ENCODE measurements around the gene TMEM107.

The TMEM107 gene

DNA sequence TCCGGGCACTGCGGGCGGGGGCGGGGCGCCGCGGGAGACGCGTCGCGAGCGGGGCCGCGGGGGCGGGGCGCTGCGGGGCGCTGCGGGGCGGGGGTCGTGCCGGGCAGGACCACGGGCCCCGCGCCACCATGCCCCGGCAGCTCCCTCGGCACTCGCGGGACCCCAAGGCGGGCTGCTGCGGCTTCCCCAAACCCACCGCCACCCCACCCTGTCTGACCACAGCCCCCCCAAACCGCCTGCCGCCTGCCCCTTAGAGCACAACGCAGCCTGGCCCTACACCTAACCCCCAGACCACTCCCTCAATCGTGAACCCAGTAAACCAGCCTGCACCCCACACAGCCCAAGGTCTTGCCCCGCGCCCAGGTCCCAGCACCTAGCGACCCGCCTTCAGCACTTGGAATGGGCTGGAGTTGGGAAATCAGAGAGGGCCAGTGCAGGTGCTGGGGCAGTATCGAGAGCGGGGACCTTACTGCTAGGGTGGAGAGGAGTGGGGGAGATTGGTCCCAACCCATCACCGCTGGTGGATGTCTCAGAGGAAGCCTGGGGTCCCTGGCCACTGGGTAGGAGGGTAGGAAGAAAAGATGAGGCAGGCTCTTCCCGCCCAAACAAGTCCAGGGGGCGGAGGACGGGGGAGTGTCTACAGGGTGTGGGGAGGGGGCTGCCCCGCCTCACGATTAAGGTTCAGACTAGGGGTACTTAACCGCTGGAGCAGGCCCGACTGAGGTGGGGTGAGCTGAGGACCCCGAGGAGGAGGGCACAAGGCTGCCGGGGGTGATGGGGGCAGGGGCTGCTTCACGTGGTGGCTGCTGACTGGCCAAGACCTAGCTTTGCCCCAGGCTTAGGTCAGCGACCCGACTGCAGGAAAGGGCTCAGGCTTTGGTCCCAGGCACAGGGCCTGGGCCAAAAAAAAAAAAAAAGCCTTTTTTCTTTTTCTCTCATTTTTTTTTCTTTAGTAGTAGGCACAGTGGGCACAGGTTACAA is 12.9 kb downstream of the TMEM107 start:
- DNase-seq (ENCODE audit: extremely low read depth in 1 of 2, low read depth in 1 of 2) = no peak

DNA sequence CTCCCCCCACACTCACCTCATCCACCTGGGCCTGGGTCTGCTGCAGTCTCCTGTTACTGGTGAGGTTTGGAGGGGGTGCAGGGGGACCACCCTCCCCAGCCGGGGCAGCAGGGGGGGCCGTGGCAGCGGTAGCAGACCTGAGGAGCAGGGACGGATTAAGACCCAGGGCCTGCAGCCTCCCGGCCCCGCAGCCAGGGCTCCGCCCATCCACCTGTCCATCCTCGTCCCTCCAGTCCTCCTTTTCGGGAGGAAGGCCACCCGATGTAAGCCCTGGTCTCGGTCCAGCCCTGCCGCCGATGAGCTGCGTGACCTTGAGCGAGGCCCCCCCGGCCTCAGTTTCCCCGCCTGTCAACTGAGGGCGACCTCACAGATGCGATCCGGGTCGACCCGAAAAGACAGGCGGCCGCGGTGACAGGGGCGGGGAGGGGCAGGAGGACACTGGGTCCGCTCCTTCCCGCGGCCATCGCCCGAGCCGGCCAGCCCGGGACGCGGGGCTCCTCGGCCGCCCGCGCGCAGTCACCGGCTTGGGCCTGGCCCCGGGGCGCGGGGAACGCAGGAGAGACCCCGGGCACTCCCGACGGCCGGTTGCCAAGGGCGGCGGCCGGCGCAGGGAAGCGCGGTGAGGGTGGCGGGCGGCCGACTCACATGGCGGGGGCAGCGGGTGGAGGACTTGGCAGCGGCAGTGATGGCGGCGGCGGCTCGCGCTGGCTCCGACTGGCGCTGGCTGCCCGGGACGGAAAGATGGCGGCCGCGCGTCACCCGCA is 13.8 kb downstream of the TMEM107 start, which contains the start of gene VAMP2:
VAMP2 (minus strand) TSS at position 716 of the 764 bp plus-strand sequence; CDS start at position 647, 69 bp downstream.
- peak in 1 of 2 donors; percentile 79 for DNase-seq (ENCODE audit: extremely low read depth in 1 of 2, low read depth in 1 of 2)

- DNase-seq (ENCODE audit: extremely low read depth in 1 of 2, low read depth in 1 of 2) = no peak
These were observed 14.6 kb downstream of the TMEM107 start for GRCh38 chr17:8161289-8162232.

GRCh38 chr17:8160741-8161221 is 15.4 kb downstream of the TMEM107 start:
- no peak for DNase-seq (ENCODE audit: extremely low read depth in 1 of 2, low read depth in 1 of 2)

- no peak for DNase-seq (ENCODE audit: extremely low read depth in 1 of 2, low read depth in 1 of 2)
These were observed 16.0 kb downstream of the TMEM107 start for GRCh38 chr17:8160224-8160577.

DNA sequence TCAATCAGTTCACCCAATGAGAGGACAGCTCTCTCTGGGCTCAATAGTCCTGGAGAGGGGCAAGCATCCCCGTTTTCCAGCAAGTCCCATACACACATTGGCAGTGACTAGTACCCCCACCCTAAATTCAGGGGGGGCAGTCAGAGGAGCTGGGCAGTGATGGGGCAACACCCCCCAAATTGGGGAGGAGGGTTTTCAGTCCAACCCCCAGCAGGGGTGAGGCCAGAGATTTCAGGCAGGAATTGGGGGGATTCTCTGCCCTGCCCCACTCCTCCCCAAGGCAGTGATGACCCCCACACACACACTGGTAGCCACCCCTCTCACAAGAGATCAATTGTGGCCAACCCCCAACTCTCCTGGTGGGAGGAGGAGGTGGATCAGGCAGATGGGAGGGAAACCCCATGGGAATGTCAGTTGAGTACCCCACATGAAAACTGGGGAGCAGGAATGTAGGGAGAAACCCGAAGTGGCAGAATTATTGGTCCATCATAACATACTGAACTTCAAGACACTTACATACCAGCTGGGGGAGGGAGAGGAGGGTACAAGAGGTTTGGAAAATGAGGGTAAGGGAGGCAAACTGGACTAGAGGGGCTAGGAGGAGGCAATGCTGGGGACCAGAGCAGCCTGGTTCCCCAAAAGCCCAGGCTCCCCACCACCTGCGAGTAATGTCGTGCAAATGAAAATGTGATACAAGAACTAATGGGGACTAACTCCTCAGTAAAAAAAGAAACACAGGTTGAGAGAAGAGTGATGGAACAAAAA is 16.5 kb downstream of the TMEM107 start:
- no peak for DNase-seq (ENCODE audit: extremely low read depth in 1 of 2, low read depth in 1 of 2)

GRCh38 chr17:8159032-8159400 is 17.2 kb downstream of the TMEM107 start:
- no peak for DNase-seq (ENCODE audit: extremely low read depth in 1 of 2, low read depth in 1 of 2)

- peak in 1 of 2 donors; percentile 72 for DNase-seq (ENCODE audit: extremely low read depth in 1 of 2, low read depth in 1 of 2)
These were observed 17.7 kb downstream of the TMEM107 start for GRCh38 chr17:8158267-8159031.

DNA sequence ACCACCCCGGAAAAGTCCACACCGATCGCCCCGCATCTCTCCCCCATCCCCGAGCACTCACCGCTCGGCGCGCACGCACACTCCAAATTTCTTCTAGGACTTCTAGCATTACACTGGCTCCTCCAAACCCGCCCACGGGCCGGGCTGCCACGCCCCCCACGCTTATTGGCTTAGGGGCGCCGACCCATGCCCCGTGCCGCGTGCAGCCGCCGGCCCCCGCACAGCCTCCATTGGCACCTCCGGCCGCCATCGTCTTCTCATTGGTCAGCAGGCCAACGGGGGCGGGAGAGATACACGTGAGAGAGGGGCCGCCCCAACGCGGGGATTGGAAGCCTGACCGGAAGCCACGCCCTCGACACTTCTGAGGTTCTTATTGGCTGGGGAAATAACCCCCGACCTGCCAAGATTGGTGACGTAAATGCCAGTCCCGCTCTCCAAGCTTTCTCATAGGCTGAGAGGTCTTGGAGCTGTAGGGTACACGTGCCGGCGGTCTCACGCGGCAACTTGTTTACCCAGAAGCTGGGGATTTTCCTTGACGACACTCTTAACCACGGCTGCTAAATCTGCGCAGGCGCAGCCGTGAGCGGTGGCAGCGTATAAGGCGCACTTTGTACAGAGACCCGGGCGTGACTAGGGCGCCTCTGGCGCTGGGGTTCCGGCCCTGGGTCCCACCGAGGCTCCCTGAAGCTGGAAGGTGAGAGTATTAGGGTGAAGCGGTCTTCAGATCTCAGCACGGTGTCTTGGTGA is 19.8 kb downstream of the TMEM107 start:
- DNase-seq (ENCODE audit: extremely low read depth in 1 of 2, low read depth in 1 of 2) = peak; percentile 99 to 100

GRCh38 chr17:8155996-8156245 is 20.3 kb downstream of the TMEM107 start:
- DNase-seq (ENCODE audit: extremely low read depth in 1 of 2, low read depth in 1 of 2) = no peak

DNA sequence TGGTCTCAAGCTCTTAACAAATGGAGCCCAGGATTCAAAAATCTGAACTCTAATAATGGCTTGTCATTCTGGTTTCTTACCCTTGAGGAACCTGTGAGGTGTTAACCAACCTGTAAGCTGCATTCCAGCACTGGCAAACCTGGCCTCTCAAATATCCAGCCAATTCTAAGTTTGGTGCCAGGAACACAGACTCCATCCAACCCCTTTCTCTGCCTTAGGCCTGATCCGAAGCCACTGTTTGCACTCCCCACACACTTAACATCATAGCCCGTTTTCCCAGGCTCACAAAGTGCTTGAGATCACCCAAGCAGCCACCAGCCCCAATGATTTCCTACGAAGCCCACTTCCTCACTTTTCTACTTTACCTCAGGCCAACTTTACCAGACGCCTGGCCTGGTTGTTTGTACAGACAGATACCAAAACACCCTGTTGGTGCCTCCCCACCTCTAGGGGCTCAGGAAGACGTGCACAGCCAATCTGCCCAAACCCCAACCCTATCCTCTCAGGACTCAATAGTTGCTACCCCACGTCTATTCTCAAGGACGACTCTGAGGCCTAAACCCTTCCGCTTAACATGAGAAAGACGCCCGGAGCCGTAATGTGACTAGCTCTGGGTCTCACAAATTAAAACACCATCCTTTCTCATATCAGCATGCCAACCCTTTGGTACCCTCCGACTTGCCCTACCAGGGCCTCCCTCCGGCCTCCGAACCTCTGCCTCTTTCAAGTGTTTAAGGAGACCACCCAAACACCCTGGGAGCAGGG is 20.8 kb downstream of the TMEM107 start:
- DNase-seq (ENCODE audit: extremely low read depth in 1 of 2, low read depth in 1 of 2) = no peak

DNA sequence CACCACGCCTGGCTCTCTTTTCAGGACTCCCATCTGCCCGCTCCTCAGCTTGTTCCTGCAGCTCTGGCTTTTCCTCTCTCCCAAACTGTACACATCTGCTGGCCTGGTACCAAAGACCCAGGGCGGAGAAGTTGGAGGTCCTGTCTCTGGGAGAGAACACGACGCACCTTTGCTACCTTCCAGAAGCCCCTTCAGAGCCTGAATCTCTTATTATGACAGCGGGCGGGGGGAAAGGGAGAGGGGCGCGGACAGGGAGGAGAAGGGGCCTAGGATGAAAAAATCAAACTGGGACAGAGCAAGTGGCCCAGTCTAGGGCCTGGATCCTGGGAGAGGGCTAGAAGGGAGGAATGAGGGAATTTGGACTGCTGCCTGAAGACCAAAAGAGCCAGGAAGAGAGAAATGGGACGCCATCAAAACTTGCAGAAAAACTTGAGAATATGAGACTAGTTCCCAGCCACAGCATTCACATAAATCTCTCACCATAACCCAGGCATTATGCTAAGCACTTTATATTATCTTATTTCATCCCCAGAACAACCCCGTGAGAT is 21.5 kb downstream of the TMEM107 start:
- DNase-seq (ENCODE audit: extremely low read depth in 1 of 2, low read depth in 1 of 2) = no peak

- peak in 1 of 2 donors; percentile 81 for DNase-seq (ENCODE audit: extremely low read depth in 1 of 2, low read depth in 1 of 2)
These were observed 22.1 kb downstream of the TMEM107 start for GRCh38 chr17:8153957-8154607.

- no peak for DNase-seq (ENCODE audit: extremely low read depth in 1 of 2, low read depth in 1 of 2)
These were observed 22.6 kb downstream of the TMEM107 start for GRCh38 chr17:8153525-8153956.

DNA sequence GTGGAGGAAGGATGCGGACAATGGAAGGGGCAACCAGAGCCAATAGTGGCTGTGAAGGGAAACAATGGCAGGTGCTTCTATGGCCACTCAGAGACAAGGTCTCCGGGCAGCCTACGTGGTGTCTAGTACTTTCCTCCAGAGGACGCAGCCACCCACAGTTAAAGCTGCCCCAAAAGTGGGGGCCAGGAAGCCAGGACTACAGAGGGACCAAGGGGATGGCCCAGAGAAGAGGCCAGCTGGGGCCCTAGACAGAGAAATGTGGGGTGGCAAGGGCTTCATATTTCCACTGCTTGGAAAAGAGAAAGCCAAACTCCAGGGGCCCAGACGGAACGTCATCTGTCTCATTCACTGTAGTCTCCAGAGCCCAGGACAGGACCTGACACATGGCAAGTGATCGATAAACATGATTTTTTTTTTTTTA is 23.1 kb downstream of the TMEM107 start:
- DNase-seq (ENCODE audit: extremely low read depth in 1 of 2, low read depth in 1 of 2) = no peak

- peak in 1 of 2 donors; percentile 66 for DNase-seq (ENCODE audit: extremely low read depth in 1 of 2, low read depth in 1 of 2)
These were observed 23.9 kb downstream of the TMEM107 start, which contains the start of gene PER1 for GRCh38 chr17:8152112-8152775. Gene PER1 (minus strand): TSS chr17:8152404. CDS start chr17:8150706, 1,698 bp downstream.

Measured in activated CD8-positive, alpha-beta memory T cell treated with anti-CD3 and anti-CD28 coated beads for 1 hour (primary cell).